GM19467 (cell line): Measurements from ENCODE around the gene PABPN1.
"Not testable (repeated sequence)": the region's sequence is repeated elsewhere in the genome, so short reads cannot be mapped to it uniquely, and the experiment has no call there.

Source experiments
- ATAC-seq: cut with Tn5 transposase; IDR thresholded peaks from one replicate; pipeline ENCODE4 v1.9.1; 2021; ENCODE audit warnings: mild to moderate bottlenecking, moderate library complexity; ENCODE audit not compliant: unreplicated experiment

Gene PABPN1

GRCh38 chr14:23320584-23321571, at the start of gene PABPN1:
PABPN1 (plus strand) TSS chr14:23321457; CDS start chr14:23321470, 13 bp downstream.
- ATAC-seq = peak; percentile 88

- no peak for ATAC-seq
Measured at GRCh38 chr14:23275412-23275811, 45.8 kb upstream of the PABPN1 start.

GRCh38 chr14:23277189-23277588, 44.1 kb upstream of the PABPN1 start:
- ATAC-seq = no peak

GRCh38 chr14:23277928-23278327, 43.3 kb upstream of the PABPN1 start:
- not testable (repeated sequence) for ATAC-seq

GRCh38 chr14:23281247-23281646, 40.0 kb upstream of the PABPN1 start:
- ATAC-seq = no peak

GRCh38 chr14:23284654-23285529, 36.4 kb upstream of the PABPN1 start:
- ATAC-seq = no peak

GRCh38 chr14:23285530-23286019, 35.7 kb upstream of the PABPN1 start:
- ATAC-seq = peak; percentile 13

GRCh38 chr14:23286020-23286901, 35.0 kb upstream of the PABPN1 start, which contains the start of gene HOMEZ:
HOMEZ (minus strand) TSS chr14:23286132; CDS start chr14:23285952, 180 bp downstream.
- peak; percentile 97 for ATAC-seq

GRCh38 chr14:23286902-23287479, 34.3 kb upstream of the PABPN1 start:
- no peak for ATAC-seq

- ATAC-seq = no peak
Measured at GRCh38 chr14:23294734-23295561, 26.3 kb upstream of the PABPN1 start.

GRCh38 chr14:23296012-23296777, 25.1 kb upstream of the PABPN1 start:
- ATAC-seq = no peak

GRCh38 chr14:23297096-23297495, 24.2 kb upstream of the PABPN1 start:
- no peak for ATAC-seq

GRCh38 chr14:23297611-23298277, 23.5 kb upstream of the PABPN1 start:
- no peak for ATAC-seq

- ATAC-seq = no peak
Measured at GRCh38 chr14:23299211-23299957, 21.9 kb upstream of the PABPN1 start.

GRCh38 chr14:23299986-23300686, 21.1 kb upstream of the PABPN1 start:
- no peak for ATAC-seq

- ATAC-seq = no peak
Measured at GRCh38 chr14:23300687-23301223, 20.5 kb upstream of the PABPN1 start.
